ENCODE data around the gene FAM114A1.
A peak's percentile ranks its signal among the peaks of the same experiment; 100 is the strongest.

FAM114A1 gene

DNA sequence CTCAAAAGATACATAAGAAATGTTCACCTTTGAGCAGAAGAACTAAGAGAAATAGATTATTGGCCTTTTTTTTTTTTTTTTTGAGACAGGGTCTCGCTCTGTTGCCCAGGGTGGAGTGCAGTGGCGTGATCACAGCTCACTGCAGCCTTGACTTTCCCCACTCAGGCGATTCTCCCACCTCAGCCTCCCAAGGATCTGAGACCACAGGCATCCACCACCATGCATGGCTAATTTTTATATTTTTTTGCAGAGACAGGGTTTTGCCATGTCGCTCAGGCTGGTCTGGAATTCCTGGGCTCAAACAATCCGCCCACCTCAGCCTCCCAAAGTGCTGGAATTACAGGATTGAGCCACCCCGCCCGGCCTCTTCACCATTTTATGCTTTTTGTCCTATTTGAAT is 8.1 kb upstream of the FAM114A1 start:
- FAIRE-seq = no peak

DNA sequence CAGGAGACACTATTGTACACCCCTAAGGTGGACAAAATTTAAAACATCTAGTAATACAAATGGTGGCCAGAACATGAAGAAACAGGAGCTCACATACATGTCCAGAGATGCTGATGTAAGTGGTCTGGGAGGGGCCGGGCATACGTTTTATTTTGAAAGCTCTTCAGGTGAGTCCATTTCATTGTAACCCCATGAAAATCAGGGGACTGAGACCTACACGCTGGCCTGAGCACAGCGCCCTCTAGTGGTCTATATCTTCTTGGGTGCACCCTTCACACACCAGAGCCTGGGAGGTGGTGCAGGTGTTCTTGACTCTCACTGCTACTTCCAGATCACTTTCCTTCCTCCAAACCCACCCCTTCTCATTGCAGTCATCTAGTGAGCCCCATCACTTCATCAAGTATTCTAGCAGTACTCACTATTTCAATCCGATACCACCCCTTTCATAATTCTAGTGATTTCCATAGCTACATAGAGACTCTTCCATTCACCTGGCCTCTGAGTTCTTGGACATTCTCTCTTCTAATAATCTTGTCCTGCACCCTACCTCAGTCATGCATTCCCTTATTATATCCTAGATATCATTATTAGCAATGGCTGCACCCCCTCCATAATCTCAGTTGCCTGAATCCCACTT is 6.7 kb upstream of the FAM114A1 start:
- FAIRE-seq = no peak

DNA sequence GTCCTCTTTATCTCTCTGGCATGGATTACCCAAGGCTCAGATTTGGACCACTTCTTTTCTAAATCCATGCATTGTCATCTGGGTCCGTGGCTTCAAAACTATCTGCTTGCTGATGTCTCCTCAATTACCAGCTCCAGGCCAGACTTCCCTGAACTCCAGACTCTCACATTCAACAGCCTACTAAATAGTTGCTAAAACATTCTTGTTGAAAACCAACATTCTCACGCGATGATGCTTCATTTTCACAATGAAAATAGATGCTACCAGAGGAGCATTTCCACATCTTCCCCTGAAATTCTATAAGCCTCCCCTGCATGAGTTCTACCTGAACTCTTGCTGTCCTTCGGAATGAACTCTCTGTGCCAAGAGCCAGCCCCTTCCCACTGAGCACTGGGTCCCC is 5.8 kb upstream of the FAM114A1 start:
- FAIRE-seq = no peak

DNA sequence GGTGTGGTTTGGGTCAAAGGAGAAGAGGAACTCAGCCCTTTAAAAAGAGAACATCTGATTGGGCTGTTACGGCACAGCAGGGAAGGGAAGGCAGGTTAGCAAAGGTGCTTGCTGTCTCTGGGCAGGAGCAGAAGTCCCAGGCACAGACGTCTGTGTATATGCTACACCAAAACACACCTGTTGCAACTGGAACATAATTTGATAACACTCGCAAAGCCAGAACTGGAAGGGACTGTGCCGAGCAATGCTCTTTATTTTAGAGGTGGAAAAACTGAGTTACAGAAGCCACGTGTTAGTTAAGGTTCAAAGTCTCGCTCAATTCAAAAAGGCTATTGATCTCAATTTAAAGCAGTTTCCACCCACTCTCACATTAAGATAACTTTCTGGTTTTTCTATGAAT is 2.2 kb upstream of the FAM114A1 start:
- FAIRE-seq = no peak

DNA sequence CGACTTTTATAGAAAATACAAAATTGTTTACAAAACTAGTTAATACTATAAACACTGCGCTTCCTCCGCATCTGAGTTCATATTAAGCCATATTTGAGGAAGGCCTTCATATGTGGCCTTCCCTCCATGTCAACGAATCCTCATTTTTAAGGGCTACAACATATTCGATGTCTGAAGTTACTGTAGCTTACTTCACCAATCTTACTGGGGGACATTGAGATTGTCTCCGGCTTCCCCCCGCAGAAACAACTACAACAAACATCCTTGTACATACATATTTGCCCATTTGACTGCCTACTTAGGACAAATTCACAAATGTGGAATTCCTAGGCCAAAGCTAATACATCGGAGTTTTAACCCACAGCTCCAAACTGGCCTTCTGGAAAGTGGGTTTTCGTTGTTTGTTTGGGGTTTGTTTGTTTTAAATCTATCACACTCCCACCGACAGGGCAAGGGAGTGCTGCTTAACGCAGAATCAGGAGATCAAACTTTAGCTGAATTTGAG is 581 bp upstream of the FAM114A1 start:
- no peak for FAIRE-seq

DNA sequence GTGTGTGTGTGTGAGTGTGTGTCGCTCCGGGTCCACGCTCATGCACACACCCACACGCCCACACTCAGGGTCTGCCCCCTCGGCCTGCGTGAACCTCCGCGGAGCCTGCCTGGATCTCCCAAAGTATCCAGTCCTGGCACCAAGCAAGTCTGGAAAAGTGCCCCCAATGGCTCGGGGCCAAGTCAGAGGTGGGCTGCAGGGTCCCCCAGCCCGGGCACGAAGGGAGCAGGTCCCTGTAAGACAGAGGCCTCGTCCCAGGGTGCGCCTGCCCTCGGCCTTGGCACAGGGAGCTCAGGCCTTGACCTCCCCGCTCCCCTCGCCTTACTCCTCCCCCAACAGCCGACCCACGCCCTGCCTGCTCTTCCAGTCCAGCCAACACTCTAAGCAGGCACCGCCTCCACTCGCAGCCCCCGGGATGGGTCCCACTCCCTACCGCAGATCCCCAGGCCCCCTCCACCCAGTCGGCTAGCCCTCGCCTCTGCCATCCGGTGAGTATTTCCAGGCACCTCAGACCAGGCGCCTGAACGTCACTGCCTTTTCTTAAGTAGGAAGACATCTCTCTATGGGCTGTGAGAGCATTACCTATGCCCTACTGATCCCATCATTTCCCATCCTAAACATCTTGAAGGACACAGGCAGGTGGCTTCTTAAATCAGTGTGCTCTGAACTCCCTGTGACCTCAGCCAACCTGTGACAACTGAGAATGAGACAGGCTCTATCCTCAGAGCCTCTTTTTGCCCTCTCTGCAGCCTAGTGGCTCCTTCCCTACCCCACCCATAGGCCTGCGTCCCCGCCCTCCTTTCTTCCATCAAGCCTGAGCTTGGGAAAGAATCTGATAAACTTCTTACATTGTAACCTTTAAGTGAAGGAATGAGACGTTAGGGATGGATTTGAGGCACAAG is 704 bp downstream of the FAM114A1 start:
- FAIRE-seq = no peak

DNA sequence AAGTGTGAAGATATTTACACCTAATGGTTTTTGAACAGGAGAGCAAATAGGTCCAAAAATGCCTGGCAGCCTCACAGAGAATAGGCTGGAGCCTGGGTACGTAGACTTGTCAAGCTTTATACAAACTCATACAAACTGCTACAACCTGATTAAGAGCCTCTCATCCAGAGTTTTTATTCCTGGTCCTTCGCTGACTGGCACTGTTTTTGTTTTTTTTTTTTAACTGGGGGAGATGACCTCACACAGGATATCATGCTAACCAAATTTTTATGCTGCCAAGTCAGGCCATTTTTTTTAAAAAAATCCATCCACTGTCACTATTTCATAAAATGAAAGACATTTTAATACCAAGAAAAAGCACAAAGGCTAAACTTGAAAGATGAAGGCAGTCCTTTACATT is 1.9 kb downstream of the FAM114A1 start:
- no peak for FAIRE-seq

DNA sequence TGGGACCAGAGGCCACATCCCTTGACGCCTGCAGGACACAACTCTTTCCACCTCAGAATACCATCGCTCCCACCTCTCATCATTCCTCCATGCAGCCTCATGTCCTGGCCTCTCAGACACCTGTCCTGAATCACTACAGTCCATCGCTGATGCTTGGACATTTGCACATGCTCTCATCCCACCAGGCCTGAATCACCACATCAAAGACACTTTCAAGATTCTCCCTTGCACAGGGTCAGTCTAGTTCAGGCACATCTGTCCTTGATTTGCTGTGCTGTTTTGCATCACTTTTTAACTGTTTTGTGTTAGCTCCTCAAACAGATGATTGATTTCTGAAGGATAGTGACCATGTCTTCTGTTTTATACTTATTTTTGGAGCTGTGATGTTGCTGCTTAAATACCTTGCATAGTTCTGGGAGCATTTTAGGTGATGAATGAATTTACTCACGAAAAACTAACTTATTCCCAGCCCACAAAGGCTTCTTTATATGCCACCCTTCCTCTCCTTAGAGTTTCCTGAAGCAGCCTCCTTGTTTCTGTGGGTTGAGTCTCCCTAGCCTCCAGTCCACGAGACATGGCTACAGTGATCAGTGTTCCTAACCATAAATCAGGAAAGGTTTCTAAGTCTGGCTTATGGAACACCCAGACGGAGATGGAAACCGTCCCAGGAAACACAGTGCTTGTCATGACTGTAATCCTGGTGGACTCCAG is 2.6 kb downstream of the FAM114A1 start:
- no peak for FAIRE-seq

DNA sequence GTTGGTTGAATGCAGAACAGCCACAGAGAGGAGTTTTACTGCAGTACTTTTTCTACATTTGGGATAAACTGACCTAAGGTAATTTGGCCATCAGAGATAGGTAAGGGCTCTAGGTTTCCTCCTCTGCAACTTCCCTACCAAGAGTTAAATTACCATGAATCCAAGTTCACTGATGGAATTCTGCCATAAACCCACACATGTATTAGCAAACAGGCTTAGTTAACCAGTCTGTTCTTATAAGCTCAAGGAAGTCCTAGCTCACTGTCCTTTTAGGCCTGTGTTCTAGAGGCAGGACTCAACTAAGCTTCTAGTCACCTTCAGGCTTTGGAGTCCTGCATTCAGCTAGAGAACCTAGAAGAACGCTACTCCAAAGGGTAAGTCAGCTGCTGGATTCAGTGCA is 4.0 kb downstream of the FAM114A1 start:
- no peak for FAIRE-seq

DNA sequence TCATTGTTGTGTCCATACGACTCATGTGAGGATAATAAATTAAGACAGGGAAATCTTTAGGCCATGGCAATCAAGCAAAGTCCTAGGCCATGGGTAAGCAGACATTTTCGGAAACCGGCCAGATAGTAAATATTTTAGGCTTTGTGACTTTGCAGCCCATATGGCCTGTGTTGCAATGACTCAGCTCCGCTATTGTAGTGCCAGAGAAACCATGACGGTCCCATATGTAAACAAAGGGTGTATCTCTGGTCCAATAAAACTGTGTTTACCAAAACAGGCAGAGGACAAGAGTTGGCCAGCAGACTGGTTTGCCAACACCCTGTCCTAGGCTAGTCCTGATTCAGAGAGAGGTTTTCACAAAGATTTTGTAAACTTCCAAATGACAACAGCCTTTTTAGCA is 5.0 kb downstream of the FAM114A1 start:
- FAIRE-seq = no peak

DNA sequence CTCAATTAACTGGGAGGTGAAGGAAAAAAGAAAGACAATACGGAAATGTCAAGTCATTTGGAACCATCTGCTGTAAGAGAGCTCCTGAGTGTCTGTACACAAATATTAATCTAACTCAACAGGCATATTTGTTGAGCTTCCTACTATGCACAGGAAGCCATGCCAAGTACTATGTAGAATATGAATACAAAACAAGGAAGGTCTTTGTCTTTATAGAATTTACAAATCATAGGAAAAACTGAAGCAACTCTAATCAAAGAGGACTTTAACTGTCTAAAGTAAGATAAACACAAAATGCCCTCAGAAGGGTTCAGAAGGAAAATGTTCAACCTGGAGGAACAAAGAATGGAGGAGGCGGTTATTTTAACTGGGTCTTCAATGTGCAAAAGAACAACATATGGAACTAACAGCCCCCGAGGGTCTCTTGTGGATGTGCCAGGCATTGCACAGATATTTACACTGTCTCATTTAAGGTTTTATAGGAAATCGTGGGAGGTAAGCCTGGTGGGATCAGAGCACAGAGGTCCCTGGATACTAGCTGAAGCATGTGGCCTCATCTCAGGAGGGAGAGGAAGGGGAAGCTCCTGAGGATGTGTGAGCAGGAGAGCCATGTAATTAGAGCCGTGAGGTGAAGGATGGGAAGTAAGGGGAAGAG is 5.8 kb downstream of the FAM114A1 start:
- FAIRE-seq = no peak

DNA sequence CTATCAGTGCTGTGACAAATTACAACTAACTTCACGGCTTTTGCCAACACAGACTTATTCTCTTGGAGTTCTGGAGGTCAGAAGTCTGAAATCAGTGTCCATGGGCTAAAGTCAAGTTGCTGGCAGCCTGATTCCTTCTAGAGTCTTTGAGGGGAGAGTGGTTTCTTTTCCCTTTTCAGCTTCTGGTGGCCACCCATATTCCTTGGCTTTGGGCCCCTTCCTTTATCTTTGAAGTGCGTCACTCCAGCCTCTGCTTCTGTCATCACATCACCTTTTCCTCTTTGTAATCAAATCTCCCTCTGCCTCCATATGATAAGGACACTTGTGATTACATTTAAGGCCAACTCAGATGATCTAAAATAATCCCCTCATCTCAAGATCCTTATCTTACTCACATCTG is 9.0 kb downstream of the FAM114A1 start:
- no peak for FAIRE-seq

DNA sequence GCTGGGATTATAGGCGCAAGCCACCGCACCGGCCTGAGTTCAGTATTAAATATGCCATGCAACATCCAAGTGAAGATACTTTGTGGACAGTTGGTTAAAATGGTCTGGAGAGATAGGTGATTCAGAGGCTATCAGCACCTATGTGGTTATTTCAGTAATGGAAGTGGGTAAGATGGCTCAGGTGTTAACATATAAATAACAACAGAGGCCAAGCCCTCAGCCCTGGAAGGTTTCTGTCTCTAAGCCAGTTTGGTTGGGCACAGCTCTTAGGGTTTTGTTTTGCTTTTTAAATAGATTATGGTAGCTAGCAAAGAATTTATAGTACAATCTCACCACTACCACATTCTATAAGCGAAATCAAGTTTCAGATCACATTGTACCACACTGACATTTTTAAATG is 16.6 kb downstream of the FAM114A1 start:
- FAIRE-seq = no peak

DNA sequence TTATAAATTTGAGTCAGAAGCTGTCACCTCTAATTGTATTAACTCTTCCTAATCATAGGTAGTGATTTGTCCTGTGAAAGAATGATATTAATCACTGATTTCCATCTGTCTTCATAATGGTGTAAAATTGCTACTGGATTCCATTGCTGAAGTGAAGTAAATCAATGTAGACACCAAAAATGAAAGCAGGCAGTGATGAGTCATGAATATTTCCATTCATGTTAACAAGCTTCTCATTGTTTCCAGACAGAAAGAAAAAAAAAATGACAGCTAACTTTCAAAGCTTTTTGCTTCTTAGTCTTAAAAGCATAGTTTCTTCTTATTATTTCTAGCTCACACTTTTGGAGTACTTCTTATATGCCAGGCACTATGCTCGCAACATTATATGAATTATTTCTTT is 21.5 kb downstream of the FAM114A1 start:
- no peak for FAIRE-seq

DNA sequence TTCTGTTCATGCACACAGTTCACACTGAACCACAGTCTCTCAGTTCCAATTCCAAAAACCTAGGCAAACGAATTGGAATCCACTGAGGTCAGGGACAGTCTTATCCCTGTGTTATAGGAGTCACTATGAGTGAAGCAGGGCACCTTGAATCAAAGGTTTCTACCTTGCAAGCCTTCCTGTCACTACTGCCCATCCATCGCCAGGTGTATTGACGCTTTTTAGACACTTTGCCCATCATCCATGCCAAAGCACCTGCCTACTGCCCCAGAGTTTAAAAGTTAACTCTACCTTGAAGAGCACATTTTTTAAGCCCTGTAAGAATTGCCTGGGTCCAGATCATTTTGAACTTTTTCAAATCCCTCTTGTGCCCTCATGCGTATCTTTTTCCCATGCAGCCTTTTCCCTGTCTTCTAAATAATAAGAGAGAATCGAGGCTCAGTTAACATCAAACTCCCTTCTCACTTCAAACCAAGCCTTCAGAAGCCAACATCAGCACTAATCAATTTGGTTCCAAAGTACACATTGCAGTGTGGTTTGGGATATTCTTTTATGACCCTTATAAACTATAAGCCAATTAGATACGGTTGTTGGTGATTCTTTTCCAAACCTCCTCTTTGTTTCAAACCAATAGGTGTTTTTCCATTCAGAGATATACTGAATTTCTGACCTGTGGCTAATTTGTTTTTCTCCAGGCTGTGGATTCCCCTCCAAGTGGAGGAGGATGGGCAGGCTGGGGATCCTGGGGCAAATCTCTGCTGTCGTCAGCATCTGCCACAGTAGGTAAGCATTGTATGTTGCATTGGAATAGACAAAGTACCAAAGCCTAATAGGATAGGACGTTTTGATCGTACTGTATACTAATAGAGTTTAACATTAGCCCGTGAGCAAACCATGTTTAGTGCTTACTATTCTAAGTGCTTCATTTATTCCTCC is 23.7 kb downstream of the FAM114A1 start:
- no peak for FAIRE-seq

DNA sequence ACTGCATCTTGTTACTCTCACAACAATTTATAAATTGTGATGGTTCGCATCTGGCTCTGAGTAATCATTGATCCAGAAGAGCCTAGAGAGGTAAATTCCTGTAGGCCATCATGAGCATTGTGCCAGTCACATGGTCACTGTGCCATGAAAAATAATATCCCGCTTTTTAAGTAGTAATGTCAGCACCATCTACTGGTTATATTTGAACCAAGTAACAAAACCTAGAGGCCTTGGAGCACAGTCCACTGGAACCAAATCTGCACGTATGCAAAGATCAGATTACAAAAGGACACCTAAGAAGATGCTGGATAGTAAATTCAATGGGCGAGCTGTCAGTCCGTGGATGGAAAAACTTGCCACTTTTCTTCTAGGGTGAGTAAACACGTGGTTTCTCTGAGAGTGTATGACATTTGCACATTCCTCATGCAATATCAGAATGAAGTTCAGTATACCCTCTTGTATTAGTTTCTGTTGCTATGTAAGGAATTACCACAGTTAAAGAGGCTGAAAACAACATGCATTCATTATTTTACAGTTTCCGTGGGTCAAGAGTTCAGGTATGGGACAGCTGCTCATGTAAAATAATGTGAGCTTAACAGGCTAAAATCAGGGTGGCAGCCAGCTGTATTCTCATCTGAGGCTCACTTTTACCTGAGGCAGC is 26.8 kb downstream of the FAM114A1 start:
- no peak for FAIRE-seq

DNA sequence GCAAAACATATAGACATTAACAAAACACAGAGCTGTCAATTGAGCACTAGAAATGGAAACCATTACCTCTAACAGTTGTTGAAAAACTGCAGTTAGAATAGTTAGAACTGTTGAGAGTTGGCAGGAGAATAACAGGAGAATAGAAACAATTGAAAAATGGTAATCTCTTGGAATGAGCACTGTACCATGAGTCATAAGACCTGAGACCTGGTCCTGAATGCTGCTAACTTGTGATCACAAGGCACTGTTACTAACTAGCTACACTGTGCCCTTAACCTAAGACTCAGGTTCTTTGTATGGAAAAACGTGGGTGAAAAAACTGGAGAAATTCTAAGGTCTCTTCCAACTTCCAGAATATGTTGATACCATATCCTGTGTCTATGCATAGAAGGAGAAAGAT is 29.3 kb downstream of the FAM114A1 start:
- no peak for FAIRE-seq

DNA sequence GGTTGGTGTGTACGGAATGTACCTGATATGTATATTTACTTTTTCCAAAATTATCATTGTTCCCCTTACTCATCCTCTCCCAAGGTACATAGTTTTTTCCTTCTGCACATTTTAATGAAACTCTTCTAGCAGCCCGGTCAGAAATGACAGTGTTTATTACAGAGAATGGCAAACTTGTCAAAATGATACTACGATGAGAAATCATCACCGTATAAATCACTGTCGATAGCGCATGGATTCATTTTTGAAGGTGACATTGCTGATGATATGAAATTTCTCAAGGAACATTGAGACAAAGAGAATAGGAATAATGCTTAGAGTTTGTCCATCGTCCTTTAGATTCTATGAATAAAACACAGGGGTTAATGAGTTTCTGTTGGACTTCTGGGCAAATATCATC is 30.6 kb downstream of the FAM114A1 start:
- no peak for FAIRE-seq

DNA sequence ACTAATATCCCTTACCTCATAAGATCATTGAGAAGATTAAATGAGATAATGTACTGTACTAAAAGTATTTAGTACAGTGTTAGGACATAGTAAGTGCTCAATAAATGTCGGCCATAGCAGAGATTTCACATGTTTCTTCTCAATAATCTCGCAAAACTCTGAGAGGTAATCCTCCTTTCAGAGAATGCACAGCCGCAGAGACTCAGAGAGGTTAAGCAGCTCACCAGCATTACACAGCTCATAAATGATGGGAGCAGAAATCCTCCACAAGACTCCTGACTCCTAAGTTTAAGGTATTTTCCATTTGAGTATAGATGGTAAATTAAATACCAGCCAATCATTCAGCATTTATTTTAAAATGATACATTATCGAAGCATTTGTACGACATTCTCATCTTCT is 34.6 kb downstream of the FAM114A1 start:
- FAIRE-seq = no peak

DNA sequence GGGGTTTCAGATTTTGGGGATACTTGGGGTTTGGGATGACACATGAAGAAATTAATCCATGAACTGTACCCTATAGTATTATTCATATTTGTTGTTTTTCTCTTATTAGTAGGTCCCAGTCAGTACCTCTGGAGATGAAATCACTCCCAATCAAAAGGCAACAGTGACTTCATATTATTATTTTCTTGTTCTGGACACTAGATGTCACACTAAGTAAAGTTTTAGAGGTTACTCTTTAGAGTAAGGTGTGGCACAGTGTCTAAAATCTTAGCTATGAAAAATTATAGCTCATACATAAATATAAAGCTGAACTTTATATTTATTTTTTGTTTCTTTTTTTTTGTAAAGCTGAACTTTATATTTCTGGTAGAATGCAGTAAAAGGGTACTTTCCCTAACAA is 35.1 kb downstream of the FAM114A1 start:
- peak; percentile 81 for FAIRE-seq

DNA sequence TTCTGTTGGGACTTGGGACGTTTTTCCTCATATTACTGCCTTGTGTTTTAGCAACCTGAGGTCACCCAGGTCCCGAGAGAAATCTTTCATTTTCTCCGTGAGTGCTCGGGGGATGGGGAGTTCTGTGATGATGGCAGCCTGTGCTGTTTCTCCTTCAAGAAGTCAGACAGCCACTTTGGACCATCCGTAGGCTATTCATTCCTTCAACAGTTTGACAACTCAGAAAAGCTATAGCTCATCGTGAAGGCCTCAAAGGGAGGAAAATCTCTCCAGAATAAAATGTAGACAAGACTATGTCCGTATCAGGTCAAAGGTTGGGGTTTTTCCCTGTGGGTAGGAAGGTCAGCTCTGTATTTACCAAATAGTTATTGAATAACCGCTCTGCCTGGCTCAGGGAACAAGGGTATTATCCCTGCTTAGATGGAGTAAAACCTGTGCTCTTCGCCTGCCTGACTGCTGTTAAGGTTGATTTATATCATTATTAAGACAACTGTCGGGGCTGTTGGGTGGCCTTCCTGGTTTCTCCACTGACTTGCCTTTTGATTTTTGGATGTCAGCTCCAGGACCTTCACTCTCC is 36.6 kb downstream of the FAM114A1 start:
- FAIRE-seq = no peak

Data from endometrium (tissue), 2 donors.